Ishikawa (cell line): ENCODE results near the gene PAX2.

ENCODE experiments used
- CEBPB ChIP-seq: IDR thresholded peaks from 2 replicates; pipeline ENCODE4 v1.6.1; 2012
- CREB1 ChIP-seq: IDR thresholded peaks from 2 replicates; pipeline ENCODE4 v1.6.1; 2012; ENCODE audit warnings: low read depth
- EGR1 ChIP-seq: IDR thresholded peaks from 2 replicates; pipeline ENCODE4 v1.6.1; 2012
- EP300 ChIP-seq: IDR thresholded peaks from 2 replicates; pipeline ENCODE4 v1.6.1; 2012; ENCODE audit warnings: borderline replicate concordance
- FOXM1 ChIP-seq: IDR thresholded peaks from 2 replicates; pipeline ENCODE4 v1.6.1; 2012; ENCODE audit warnings: low read depth, borderline replicate concordance
- MAX ChIP-seq: IDR thresholded peaks from 2 replicates; pipeline ENCODE4 v1.6.1; 2012
- NFIC ChIP-seq: IDR thresholded peaks from 2 replicates; pipeline ENCODE4 v1.6.1; 2012
- RAD21 ChIP-seq: IDR thresholded peaks from 2 replicates; pipeline ENCODE4 v1.6.1; 2012; ENCODE audit warnings: low read depth
- REST ChIP-seq: IDR thresholded peaks from 2 replicates; pipeline ENCODE4 v1.6.1; 2012; ENCODE audit warnings: low read depth, mild to moderate bottlenecking
- TAF1 ChIP-seq: IDR thresholded peaks from 2 replicates; pipeline ENCODE4 v1.6.1; 2012; ENCODE audit warnings: low read depth, mild to moderate bottlenecking
- TCF12 ChIP-seq: IDR thresholded peaks from 2 replicates; pipeline ENCODE4 v1.6.1; 2012; ENCODE audit warnings: low read depth
- TEAD4 ChIP-seq: IDR thresholded peaks from 2 replicates; pipeline ENCODE4 v1.6.1; 2012
- USF1 ChIP-seq: IDR thresholded peaks from 2 replicates; pipeline ENCODE4 v1.6.1; 2012
- YY1 ChIP-seq: IDR thresholded peaks from 2 replicates; pipeline ENCODE4 v1.6.1; 2012; ENCODE audit warnings: low read depth
- ZBTB7A ChIP-seq: IDR thresholded peaks from 2 replicates; pipeline ENCODE4 v1.6.1; 2012; ENCODE audit warnings: low read depth

Gene PAX2

GRCh38 chr10:100736144-100736808 is 9.1 kb upstream of the PAX2 start:
- TF ChIP-seq YY1 (no peak), TAF1 (no peak), FOXM1 (no peak), MAX (no peak), REST (no peak), EGR1 (no peak), TEAD4 (no peak), CEBPB (no peak), TCF12 (no peak), ZBTB7A (no peak), NFIC (no peak), USF1 (no peak), CREB1 (no peak), RAD21 (no peak), EP300 (no peak)

- TF ChIP-seq ZBTB7A: no peak
These were observed 8.5 kb upstream of the PAX2 start for GRCh38 chr10:100736809-100737354.

DNA sequence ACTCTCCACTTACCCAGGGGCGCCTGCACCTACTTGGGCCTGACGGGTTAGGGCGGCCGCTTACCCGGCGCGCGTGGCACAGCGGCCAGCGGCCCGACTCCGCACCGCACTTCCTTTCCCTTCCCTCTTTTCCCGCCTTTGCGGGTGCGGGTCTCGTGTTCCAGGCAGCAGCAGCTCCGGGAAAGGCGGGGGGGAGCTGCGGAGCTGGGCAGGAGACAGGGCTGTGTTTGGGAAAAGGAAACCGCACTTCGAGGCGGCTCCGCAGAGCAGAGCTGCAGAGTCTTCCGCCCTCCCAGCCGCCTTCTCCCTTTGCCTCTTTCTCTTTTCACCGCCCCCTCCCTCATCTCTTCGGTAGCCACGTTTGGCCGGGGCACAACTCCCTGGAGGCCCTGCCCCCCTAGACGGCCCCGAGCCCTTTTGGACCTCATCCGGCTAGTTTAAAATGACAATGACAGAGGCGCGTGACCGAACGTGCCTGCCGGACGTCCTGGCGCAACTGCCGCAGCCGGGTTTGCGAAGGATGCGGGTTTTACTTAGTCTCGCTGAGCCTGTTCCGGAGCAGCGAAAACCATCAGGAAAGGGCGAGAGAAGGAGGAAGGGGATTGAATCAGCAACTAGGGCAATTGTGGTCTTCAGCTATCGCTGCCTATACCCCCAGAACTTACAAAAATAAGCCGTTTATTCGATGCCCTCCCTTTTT is 7.9 kb upstream of the PAX2 start:
- TF ChIP-seq CEBPB: no peak

- TF ChIP-seq NFIC: no peak
- no peak for TF ChIP-seq YY1
These were observed 7.1 kb upstream of the PAX2 start for GRCh38 chr10:100738055-100738827.

DNA sequence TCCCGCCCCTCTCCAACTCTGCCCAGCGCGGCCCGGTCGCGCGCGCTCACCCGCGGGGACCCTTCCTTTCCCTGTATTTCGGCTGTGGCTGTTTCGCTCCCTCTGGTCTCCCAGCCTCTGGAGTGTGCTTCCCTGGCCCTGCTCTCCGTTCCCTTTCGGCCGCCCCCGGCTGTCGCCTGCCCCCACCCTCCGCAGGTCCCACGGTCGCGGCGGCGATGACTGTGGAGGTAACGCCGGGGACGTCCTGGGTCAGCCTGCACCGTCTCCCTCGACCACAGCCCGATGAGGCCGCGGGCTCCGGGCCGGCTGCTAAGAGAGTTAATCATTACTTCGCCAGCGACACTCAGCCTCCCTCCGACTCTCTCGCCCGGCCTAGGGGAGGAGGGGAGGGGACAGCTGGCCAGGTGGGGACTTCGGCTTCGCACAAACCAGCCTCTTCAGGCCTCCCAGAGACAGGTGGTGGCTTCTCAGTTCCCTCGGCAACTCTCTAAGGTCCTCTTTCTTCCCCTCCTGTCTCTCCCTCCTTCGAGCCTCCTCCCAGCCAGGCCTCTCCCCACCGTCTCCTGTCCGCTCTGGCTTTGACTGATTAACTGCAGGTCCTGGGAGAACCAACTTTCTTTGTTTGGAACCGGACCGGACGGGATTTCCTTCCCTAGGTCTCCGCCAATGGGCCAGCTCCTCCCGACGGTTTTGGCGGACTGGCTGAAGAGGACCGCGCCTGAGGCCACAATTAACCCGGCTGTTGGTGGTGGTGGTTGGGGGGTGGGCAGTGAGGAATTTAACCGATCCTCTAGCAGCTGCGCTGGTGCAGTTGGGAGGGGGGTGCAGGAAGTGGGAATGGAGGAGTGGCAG is 5.6 kb upstream of the PAX2 start:
- TF ChIP-seq USF1 (no peak), REST (no peak), YY1 (no peak), CREB1 (no peak), ZBTB7A (no peak), EGR1 (no peak), FOXM1 (no peak), MAX (no peak), TEAD4 (no peak), TAF1 (no peak), RAD21 (no peak), NFIC (no peak), EP300 (no peak), TCF12 (no peak), CEBPB (no peak)
